ENCODE data around the gene MT1F. TPM values are rescaled to one million over a fixed set of nuclear protein-coding genes. Genes with fewer than 3 reads are reported as not detected.
"Not testable (repeated sequence)": the region's sequence is repeated elsewhere in the genome, so short reads cannot be mapped to it uniquely, and the experiment has no call there.

MT1F gene
- total RNA-seq, 1 donor from 2014 or later: 3.4 TPM

- no peak for TF ChIP-seq CTCF (IDR thresholded peaks at IDR 0.05; ENCODE audit: partially characterized antibody, unreplicated experiment)
- Mint-ChIP-seq H3K27ac (ENCODE audit: unreplicated experiment) (no peak overlapping the region), H3K27me3 (ENCODE audit: unreplicated experiment) (peaks cover 32% of the 10 kb centered on the region), H3K36me3 (ENCODE audit: unreplicated experiment) (no peaks in the 10 kb centered on the region), H3K9me3 (ENCODE audit: unreplicated experiment) (peaks cover 2% of the 10 kb centered on the region), H3K4me1 (ENCODE audit: low read depth, unreplicated experiment) (peaks cover 5% of the 10 kb centered on the region), H3K4me3 (ENCODE audit: unreplicated experiment) (no peak overlapping the region)
- DNase-seq: no peak
Observed at GRCh38 chr16:56620339-56620897, 37.3 kb upstream of the MT1F start.

- H3K4me3 Mint-ChIP-seq (ENCODE audit: unreplicated experiment); H3K9me3 Mint-ChIP-seq (ENCODE audit: unreplicated experiment); H3K27ac Mint-ChIP-seq (ENCODE audit: unreplicated experiment); DNase-seq; H3K4me1 Mint-ChIP-seq (ENCODE audit: low read depth, unreplicated experiment); H3K36me3 Mint-ChIP-seq (ENCODE audit: unreplicated experiment): not testable (repeated sequence)
- peaks cover 33% of the 10 kb centered on the region for H3K27me3 Mint-ChIP-seq (ENCODE audit: unreplicated experiment)
Observed at GRCh38 chr16:56621665-56622445, 35.9 kb upstream of the MT1F start.

DNA sequence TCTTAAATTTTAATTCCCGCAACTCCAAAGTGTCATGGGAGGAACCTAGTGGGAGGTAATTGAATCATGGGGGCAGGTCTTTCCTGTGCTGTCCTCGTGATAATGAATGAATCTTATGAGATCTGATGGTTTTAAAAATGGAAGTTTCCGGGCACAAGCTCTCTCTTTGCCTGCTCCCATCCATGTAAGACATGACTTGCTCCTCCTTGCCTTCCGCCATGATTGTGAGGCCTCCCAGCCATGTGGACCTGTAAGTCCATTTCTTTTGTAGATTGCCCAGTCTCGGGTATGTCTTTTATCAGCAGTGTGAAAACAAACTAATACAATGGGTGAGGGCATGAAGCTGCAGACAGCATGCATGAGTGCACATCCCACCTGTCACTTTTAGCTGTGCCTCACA is 34.6 kb upstream of the MT1F start:
- H3K4me3 Mint-ChIP-seq (ENCODE audit: unreplicated experiment); H3K4me1 Mint-ChIP-seq (ENCODE audit: low read depth, unreplicated experiment); DNase-seq; H3K27ac Mint-ChIP-seq (ENCODE audit: unreplicated experiment); H3K9me3 Mint-ChIP-seq (ENCODE audit: unreplicated experiment); H3K36me3 Mint-ChIP-seq (ENCODE audit: unreplicated experiment): not testable (repeated sequence)
- H3K27me3 Mint-ChIP-seq (ENCODE audit: unreplicated experiment): peaks cover 27% of the 10 kb centered on the region

- H3K27me3 Mint-ChIP-seq (ENCODE audit: unreplicated experiment): peaks cover 24% of the 10 kb centered on the region
Observed at GRCh38 chr16:56623637-56624036, 34.1 kb upstream of the MT1F start.

GRCh38 chr16:56625140-56625942 is 32.4 kb upstream of the MT1F start, which contains the start of gene MT1E:
MT1E (plus strand) TSS chr16:56625781; CDS start chr16:56625852, 71 bp downstream.
- H3K4me1 Mint-ChIP-seq (ENCODE audit: low read depth, unreplicated experiment): peaks cover 4% of the 10 kb centered on the region
- peaks cover 23% of the 10 kb centered on the region for H3K27me3 Mint-ChIP-seq (ENCODE audit: unreplicated experiment)
- TF ChIP-seq CTCF (IDR thresholded peaks at IDR 0.05; ENCODE audit: partially characterized antibody, unreplicated experiment): no peak
- peak; percentile 60 for DNase-seq
- no peaks in the 10 kb centered on the region for H3K36me3 Mint-ChIP-seq (ENCODE audit: unreplicated experiment)
- peak within 1 kb of the TSS; percentile 89 for H3K4me3 Mint-ChIP-seq (ENCODE audit: unreplicated experiment)
- no peaks in the 10 kb centered on the region for H3K9me3 Mint-ChIP-seq (ENCODE audit: unreplicated experiment)
- H3K27ac Mint-ChIP-seq (ENCODE audit: unreplicated experiment): no peak within 1 kb of the TSS

More at GRCh38 chr16:56623637-56624036, 34.1 kb upstream of the MT1F start:
- no peak for TF ChIP-seq CTCF (IDR thresholded peaks at IDR 0.05; ENCODE audit: partially characterized antibody, unreplicated experiment)
- H3K9me3 Mint-ChIP-seq (ENCODE audit: unreplicated experiment): peaks cover 2% of the 10 kb centered on the region
- H3K4me1 Mint-ChIP-seq (ENCODE audit: low read depth, unreplicated experiment): peaks cover 4% of the 10 kb centered on the region
- H3K27ac Mint-ChIP-seq (ENCODE audit: unreplicated experiment): no peak overlapping the region
- H3K4me3 Mint-ChIP-seq (ENCODE audit: unreplicated experiment): no peak overlapping the region
- no peaks in the 10 kb centered on the region for H3K36me3 Mint-ChIP-seq (ENCODE audit: unreplicated experiment)
- no peak for DNase-seq

All from glutamatergic neuron (in vitro differentiated cells).